Measurements from ENCODE around the gene HNRNPA3.

Gene HNRNPA3

DNA sequence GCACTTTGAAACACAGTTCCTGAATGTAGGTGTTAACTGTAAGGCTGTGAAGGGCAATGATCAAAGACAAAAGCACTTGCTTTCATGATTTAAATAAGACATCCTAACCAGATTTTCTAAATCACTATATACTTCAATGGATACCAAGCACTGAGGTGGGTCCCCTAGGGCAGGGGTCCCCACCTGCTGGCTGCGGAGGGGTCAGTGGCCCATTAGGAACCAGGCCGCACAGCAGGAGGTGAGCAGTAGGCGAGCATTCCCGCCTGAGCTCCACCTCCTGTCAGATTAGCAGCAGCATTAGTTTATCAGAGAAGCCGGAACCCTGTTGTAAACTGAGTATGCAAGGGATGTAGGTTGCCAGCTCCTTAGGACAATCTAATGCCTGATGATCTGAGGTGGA, 44.9 kb downstream of the HNRNPA3 start:
- DNase-seq (ENCODE audit: low read depth), result no peak
- TF ChIP-seq CTCF (conservative IDR thresholded peaks at IDR 0.05; ENCODE audit: low read depth, low read length), result no peak
- H3K4me3 ChIP-seq (ENCODE audit: low read length), result no peak overlapping the region

GRCh38 chr2:177258059-177258458, 45.5 kb downstream of the HNRNPA3 start:
- no peak for TF ChIP-seq CTCF (conservative IDR thresholded peaks at IDR 0.05; ENCODE audit: low read depth, low read length)
- DNase-seq (ENCODE audit: low read depth), result no peak
- H3K4me3 ChIP-seq (ENCODE audit: low read length), result no peak overlapping the region

GRCh38 chr2:177260379-177260778, 47.8 kb downstream of the HNRNPA3 start:
- no peak for DNase-seq (ENCODE audit: low read depth)
- no peak overlapping the region for H3K4me3 ChIP-seq (ENCODE audit: low read length)
- TF ChIP-seq CTCF (conservative IDR thresholded peaks at IDR 0.05; ENCODE audit: low read depth, low read length), result no peak

DNA sequence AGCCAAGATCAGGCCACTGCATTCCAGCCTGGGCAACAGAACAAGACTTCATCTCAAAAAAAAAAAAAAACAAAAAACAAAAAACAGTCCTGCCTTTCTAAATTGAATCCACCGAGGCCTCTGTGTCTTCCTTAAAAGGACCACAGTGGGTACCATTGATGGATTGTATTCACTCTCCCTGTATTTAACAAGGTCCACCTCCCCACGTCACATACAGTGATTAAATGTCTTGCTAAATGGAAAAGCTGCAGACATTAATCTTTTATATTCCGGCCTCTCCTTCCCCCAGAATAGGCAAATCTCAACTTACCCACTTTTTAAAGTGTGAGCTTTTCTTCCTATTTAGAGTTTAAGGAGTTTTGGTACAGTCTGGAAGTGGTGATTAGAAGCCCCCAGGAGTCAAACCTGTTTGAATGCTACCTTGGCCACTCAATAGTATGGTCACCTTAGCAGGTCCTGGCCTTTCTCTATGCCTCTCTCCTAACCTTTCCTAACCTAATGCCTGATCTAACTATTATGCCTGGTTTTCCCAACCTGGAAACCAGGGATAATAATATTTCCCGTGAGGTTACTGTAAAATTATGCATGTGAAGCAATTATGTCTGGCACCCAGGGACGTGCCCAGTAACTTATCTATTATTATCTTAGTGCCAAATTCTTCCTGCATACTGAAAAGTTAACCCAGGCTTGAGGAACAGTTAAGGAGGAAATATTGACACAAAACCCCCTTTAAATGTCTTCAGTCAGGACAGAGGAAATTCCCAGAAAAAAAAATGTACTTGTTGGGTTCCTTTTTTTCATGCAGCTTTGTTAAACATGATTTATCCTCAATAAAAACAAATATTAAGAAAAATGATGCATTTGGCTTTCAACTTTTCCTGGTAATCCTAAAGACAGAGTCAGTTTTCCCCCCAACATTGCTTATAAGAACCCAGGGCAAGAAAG, 48.8 kb downstream of the HNRNPA3 start:
- H3K4me3 ChIP-seq (ENCODE audit: low read length), result peak overlapping the region; percentile 75
- no peak for DNase-seq (ENCODE audit: low read depth)
- TF ChIP-seq CTCF (conservative IDR thresholded peaks at IDR 0.05; ENCODE audit: low read depth, low read length), result no peak

DNA sequence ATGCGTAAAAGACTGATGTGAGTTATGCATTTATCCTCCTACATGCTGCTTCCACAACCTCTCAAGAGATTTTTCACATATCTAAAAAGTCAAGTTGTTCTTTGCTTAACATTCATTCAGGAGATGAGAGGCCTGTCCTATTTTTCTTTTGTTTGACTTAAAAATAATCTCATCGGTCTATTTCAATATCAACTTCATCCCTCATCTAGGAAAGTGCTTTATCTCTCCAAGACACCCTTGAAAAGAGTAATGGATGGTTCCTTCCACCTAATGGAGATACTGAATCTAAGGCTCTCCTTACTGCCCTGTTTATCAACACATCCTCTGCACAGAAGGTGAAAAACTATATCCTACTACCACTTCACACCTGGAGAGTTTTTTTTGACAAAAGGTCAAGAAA, 49.5 kb downstream of the HNRNPA3 start:
- no peak for TF ChIP-seq CTCF (conservative IDR thresholded peaks at IDR 0.05; ENCODE audit: low read depth, low read length)
- H3K4me3 ChIP-seq (ENCODE audit: low read length), result peak overlapping the region; percentile 75
- no peak for DNase-seq (ENCODE audit: low read depth)

- no peak for DNase-seq (ENCODE audit: low read depth)
- TF ChIP-seq CTCF (conservative IDR thresholded peaks at IDR 0.05; ENCODE audit: low read depth, low read length), result no peak
- H3K4me3 ChIP-seq (ENCODE audit: low read length), result peak overlapping the region; percentile 75
Observed at GRCh38 chr2:177262958-177263450, 50.4 kb downstream of the HNRNPA3 start.
